Measurements from ENCODE around the gene KRTAP9-9.
"Not testable (repeated sequence)": the region's sequence is repeated elsewhere in the genome, so short reads cannot be mapped to it uniquely, and the experiment has no call there.

KRTAP9-9 gene

DNA sequence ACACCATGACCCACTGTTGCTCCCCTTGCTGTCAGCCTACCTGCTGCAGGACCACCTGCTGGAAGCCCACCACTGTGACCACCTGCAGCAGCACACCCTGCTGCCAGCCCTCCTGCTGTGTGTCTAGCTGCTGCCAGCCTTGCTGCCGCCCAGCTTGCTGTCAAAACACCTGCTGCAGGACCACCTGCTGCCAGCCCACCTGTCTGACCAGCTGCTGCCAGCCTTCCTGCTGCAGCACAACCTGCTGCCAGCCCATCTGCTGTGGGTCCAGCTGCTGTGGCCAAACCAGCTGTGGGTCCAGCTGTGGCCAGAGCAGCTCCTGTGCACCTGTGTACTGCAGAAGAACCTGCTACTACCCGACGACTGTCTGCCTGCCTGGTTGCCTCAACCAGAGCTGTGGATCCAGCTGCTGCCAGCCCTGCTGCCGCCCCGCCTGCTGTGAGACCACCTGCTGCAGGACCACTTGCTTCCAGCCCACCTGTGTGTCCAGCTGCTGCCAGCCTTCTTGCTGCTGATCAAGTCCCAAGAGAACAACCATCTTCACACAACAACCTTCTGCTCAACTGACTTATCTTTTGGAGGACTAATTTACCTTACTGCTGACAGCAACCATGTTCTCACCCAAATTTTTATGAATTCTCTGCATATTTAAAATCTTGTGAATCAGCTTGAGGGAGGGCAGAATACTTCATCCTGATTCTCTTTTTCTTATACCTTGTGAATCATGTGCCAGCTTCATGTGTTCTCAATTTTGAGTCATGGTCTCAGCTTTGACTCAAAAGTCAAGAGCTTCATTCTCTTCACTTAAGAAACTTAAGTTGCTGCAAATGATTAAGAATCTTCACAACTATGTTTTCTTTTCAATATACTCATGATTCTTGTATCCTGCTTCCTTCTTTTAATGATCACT lies at the start of gene KRTAP9-9:
Gene KRTAP9-9 (plus strand): TSS at position 4 of the 910 bp plus-strand sequence.
- DNase-seq (ENCODE audit: extremely low read depth in 1 of 2, low read depth in 1 of 2), result not testable (repeated sequence)

DNA sequence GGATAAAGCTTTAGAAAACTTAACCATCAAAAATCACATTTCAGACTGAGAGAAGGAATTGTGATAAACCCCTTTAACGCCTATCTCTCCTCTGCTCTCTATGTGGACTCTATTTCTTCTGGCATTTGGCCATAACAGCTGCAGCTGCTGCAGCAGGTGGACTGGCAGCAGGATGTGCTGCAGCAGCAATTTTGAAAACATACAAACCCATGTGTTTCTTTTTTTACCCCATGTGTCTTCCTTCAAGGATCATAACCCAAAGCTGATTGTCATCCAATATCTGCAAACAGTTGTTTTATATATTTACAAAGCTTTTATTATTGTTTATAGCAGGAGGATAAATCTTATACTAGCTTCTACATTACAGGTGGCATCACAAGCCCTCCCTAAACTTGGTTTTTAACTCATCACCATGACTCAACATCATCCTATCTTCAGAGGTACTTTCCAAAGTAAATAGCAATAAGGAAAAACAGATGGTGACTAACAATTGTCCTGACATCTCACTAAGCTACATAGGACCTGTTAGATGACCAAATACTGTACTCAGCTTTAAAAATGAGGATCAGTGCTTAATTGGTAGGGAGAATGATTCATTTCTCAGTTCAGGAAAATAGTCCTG lies 43.2 kb upstream of the KRTAP9-9 start:
- no peak for DNase-seq (ENCODE audit: extremely low read depth in 1 of 2, low read depth in 1 of 2)

DNA sequence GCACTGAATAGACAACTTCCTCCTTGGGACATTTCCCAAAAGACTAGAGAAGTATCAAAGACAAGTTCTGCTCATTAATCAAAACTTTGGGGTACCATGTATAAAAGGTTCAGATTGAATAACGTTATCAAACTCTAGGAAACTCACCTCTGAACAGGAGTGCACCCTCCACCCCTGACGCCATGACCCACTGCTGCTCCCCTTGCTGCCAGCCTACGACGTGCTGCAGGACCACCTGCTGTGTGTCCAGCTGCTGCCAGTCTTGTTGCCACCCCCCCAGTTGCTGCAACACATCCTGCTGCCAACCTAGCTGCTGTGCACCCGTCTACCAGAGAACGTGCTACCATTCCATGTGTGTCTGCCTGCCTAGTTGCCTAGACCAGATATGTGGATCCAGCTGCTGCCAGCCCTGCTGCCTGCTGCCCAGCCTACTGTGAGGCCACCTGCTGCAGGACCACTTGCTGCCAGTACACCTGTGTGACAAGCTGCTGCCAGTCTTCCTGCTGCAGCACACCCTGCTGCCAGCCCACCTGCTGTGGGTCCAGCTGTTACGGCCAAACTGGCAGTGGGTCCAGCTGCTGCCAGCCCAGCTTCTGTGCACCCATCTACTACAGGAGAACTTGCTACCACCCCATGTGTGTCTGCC lies 42.5 kb upstream of the KRTAP9-9 start:
- no peak for DNase-seq (ENCODE audit: extremely low read depth in 1 of 2, low read depth in 1 of 2)

DNA sequence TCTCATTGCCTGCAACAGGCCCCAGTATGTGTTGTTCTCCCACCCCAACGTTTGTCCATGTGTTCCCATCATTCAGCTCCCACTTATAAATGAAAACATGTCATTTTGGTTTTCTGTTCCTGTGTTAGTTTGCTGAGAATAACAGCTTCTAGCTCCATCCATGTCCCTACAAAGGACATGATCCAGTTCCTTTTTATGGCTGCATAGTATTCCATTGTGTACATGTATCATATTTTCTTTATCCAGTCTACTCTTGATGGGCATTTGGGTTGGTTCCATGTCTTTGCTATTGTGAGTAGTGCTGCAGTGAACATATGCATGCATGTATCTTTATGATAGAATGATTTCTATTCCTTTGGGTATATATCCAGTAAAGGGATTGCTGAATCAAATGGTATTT lies 39.5 kb upstream of the KRTAP9-9 start:
- DNase-seq (ENCODE audit: extremely low read depth in 1 of 2, low read depth in 1 of 2), result no peak

DNA sequence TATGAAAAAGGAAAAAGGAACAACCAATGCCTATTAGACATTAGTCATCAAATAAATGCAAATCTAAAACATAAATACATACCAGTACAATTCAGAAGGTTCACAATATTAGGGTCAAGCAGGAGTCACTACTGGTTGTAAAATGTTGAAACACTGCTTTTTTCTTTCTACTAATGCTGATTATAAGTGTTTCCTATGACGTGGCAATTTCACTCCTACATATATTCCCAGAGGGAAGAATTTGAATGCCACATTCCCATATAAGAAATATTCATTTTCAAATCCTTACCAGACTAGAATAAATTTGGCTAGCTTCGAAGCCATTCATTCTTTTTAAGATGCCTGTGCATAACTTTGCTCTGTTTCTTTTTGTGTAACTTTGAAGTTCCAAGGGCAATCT lies 31.4 kb upstream of the KRTAP9-9 start:
- no peak for DNase-seq (ENCODE audit: extremely low read depth in 1 of 2, low read depth in 1 of 2)

DNA sequence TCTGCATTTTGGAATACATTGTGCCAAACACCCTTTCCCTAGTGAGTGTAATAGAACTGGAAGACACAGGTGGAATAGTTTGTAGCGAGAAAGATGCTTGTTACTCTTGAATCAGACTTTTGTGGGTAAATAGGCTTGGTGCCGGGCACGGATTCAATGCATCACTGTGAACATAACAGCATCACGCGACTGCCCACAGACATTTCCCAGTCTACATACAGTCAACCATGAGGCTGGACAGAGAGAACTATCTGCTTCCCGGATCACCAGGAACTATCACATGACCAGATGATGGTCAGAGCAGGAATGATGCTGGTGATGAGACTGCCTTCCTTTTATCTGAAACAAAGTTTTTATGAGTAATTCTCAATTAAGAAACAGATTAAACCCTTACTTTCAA lies 29.1 kb upstream of the KRTAP9-9 start:
- no peak for DNase-seq (ENCODE audit: extremely low read depth in 1 of 2, low read depth in 1 of 2)

DNA sequence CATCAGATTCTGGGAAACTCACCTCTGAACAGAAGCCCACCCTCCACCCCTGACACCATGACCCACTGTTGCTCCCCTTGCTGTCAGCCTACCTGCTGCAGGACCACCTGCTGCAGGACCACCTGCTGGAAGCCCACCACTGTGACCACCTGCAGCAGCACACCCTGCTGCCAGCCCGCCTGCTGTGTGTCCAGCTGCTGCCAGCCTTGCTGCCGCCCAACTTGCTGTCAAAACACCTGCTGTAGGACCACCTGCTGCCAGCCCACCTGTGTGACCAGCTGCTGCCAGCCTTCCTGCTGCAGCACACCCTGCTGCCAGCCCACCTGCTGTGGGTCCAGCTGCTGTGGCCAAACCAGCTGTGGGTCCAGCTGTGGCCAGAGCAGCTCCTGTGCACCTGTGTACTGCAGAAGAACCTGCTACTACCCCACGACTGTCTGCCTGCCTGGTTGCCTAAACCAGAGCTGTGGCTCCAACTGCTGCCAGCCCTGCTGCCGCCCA lies 28.5 kb upstream of the KRTAP9-9 start, which contains the start of gene KRTAP9-2:
Gene KRTAP9-2 (plus strand): TSS at position 51 of the 498 bp plus-strand sequence. CDS start 7 bp downstream, at position 58.
- not testable (repeated sequence) for DNase-seq (ENCODE audit: extremely low read depth in 1 of 2, low read depth in 1 of 2)

DNA sequence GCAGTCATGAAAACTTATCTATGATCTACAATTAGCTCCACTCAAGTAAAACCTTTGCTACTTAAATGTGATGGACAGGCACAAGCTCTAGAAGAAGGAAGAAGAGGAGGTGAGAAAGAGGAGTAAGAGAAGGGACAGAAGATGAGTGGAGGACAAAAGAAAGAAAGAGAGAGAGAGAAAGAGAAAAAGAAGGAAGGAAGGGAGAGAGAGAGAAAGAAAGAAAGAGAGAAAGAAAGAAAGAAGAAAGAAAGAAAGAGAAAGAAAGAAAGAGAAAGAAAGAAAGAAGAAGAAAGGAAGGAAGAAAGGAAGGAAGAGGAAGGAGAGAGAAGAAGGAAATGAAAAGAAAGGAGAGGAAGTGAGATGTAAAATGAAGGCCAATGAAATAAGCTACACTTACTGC lies 25.1 kb upstream of the KRTAP9-9 start:
- DNase-seq (ENCODE audit: extremely low read depth in 1 of 2, low read depth in 1 of 2), result no peak

DNA sequence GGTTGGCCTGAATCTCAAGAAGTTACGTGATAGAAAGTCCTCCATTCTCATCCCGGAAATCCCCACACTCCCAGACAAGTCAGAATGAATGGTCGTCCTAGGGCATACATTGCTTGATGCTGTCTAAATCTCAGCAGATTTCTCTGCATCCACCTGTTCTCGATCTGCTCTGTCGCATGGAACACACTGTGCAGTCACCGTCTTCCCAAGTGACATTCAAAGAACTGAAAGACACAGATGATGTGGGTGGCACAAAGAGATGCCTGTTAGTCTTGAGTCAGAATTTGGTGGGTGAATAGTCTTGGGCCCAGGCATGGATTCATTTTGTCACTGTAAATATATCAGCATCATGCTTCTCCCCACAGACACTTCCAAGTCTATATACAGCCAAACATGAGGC lies 23.5 kb upstream of the KRTAP9-9 start:
- DNase-seq (ENCODE audit: extremely low read depth in 1 of 2, low read depth in 1 of 2), result no peak

DNA sequence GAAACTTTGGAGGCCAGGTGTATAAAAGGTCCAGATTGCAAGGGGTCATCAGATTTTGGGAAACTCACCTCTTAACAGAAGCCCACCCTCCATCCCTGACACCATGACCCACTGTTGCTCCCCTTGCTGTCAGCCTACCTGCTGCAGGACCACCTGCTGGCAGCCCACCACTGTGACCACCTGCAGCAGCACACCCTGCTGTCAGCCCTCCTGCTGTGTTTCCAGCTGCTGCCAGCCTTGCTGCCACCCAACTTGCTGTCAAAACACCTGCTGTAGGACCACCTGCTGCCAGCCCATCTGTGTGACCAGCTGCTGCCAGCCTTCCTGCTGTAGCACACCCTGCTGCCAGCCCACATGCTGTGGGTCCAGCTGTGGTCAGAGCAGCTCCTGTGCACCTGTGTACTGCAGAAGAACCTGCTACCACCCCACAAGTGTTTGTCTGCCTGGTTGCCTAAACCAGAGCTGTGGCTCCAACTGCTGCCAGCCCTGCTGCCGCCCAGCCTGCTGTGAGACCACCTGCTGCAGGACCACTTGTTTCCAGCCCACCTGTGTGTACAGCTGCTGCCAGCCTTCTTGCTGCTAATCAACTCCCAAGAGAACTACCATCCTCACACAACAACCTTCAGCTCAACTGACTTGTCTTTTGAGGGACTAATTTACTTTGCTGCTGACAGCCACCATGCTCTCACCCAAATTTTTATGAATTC lies 22.6 kb upstream of the KRTAP9-9 start, which contains the start of gene KRTAP9-3:
Gene KRTAP9-3 (plus strand): TSS at position 51 of the 707 bp plus-strand sequence. CDS start 53 bp downstream, at position 104.
- DNase-seq (ENCODE audit: extremely low read depth in 1 of 2, low read depth in 1 of 2), result not testable (repeated sequence)

DNA sequence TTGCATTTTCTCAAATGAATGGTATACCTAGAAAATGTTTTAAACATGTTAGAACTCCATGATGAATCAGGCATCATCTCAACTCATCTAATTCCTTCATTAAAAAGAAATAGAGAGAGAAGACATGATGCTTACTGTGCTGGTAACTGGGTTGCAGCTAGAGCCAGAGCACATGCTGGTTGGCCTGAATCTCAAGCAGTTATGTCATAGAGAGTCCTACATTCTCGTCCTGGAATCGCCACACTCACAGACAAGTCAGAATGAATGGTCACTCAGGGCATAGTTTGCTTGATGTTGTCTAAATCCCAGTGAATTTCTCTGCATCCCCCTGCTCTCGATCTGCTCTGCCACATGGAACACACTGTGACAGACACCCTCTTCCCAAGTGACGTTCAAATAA lies 18.1 kb upstream of the KRTAP9-9 start:
- DNase-seq (ENCODE audit: extremely low read depth in 1 of 2, low read depth in 1 of 2), result not testable (repeated sequence)

DNA sequence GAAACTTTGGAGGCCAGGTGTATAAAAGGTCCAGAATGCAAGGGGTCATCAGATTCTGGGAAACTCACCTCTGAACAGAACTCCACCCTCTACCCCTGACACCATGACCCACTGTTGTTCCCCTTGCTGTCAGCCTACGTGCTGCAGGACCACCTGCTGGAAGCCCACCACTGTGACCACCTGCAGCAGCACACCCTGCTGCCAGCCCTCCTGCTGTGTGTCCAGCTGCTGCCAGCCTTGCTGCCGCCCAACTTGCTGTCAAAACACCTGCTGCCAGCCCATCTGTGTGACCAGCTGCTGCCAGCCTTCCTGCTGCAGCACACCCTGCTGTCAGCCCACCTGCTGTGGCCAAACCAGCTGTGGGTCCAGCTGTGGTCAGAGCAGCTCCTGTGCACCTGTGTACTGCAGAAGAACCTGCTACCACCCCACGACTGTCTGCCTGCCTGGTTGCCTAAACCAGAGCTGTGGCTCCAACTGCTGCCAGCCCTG lies 17.2 kb upstream of the KRTAP9-9 start, which contains the start of gene KRTAP9-8:
Gene KRTAP9-8 (plus strand): TSS at position 51 of the 489 bp plus-strand sequence. CDS start 53 bp downstream, at position 104.
- DNase-seq (ENCODE audit: extremely low read depth in 1 of 2, low read depth in 1 of 2), result not testable (repeated sequence)

DNA sequence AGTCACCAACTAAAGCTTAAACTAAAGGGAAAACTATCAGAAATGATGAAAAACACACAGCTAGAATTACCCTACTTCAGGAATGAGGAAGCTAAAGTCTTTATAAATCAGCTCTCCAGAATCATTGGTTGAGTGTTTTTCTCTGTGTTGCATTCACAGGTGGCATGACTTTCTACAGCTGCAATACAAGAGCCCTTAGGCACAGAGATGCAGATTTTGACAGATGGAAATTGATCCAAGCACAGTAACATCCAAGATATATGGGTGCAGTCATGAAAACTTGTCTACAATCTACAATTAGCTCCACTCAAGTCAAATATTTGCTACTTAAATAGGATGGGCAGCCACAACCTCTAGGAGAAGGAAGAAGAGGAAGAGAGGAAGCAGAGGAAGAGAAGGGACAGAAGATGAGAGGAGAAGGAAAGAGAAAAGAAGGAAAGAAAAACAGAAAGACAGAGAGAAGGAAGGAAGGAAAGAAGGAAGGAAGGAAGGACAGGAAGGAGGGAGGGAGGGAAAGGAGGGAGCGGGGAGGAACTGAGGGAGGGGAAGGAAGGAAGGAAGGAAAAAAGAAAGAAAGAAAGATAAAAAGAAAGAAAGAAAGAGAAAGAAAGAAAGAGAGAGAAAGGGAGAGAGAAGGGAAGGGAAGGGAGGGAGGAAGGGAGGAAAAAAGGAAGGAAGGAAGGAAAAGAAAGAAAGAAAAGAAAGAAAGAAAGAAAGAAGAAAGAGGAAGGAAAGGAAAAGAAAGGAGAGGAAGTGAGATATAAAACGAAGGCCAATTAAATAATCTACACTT lies 8.0 kb upstream of the KRTAP9-9 start:
- DNase-seq (ENCODE audit: extremely low read depth in 1 of 2, low read depth in 1 of 2), result not testable (repeated sequence)

DNA sequence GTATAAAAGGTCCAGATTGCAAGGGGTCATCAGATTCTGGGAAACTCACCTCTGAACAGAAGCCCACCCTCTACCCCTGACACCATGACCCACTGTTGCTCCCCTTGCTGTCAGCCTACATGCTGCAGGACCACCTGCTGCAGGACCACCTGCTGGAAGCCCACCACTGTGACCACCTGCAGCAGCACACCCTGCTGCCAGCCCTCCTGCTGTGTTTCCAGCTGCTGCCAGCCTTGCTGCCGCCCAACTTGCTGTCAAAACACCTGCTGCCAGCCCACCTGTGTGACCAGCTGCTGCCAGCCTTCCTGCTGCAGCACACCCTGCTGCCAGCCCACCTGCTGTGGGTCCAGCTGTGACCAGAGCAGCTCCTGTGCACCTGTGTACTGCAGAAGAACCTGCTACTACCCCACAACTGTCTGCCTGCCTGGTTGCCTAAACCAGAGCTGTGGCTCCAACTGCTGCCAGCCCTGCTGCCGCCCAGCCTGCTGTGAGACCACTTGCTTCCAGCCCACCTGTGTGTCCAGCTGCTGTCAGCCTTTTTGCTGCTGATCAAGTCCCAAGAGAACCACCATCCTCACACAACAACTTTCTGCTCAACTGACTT lies 5.4 kb upstream of the KRTAP9-9 start, which contains the start of gene KRTAP9-4:
Gene KRTAP9-4 (plus strand): TSS at position 51 of the 604 bp plus-strand sequence. CDS start 34 bp downstream, at position 85.
- not testable (repeated sequence) for DNase-seq (ENCODE audit: extremely low read depth in 1 of 2, low read depth in 1 of 2)

DNA sequence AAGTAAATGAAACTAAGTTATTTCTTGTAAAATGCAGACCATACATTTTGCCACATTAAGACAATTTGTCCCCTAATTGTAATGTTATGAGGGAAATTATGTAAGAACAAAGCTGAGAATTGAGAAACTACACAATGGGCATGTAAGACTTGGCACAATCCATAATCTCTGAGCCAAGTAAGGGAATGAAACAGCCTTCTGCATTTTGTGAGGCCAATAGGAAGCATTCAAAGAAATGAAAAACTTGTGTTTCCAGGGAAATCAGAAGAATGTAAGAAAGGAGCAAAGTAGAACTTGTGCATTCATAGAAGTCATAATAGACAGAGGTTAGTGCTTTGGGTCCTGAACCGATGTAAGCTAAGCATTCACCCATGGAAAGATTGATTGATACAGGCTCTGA lies 3.9 kb upstream of the KRTAP9-9 start:
- no peak for DNase-seq (ENCODE audit: extremely low read depth in 1 of 2, low read depth in 1 of 2)

DNA sequence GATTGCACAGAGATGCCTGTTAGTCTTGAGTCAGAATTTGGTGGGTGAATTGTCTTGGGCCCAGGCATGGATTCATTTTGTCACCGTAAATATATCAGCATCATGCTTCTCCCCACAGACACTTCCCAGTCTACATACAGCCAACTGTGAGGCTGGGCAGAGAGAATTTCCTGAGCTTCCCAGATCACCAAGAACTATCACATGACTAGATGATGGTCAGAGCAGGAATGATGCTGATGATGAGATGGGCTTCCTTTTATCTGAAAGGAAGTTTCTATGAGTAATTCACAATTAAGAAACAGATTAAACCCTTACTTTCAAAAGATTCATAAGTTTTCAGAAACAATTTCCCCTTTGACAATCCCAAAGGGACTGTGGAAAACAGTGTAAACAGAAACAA lies 323 bp upstream of the KRTAP9-9 start:
- DNase-seq (ENCODE audit: extremely low read depth in 1 of 2, low read depth in 1 of 2), result no peak

DNA sequence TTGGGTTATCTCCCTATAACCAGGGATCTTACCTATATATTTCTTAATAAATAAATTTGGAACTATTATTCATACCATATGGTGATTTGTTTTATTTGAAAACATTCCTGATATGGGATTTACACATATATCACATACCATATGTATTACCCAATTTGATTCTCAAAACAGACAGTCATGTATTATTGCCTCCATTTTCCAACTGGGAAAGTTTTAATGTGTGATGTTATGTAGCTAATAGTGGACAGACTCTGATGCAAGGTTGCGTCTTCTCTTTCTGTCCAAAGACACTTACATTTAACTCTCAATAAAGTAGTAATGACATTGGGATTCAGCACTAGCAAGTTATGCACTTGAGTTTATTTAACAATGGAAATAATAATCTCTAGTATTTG lies 1.1 kb downstream of the KRTAP9-9 start:
- DNase-seq (ENCODE audit: extremely low read depth in 1 of 2, low read depth in 1 of 2), result no peak

DNA sequence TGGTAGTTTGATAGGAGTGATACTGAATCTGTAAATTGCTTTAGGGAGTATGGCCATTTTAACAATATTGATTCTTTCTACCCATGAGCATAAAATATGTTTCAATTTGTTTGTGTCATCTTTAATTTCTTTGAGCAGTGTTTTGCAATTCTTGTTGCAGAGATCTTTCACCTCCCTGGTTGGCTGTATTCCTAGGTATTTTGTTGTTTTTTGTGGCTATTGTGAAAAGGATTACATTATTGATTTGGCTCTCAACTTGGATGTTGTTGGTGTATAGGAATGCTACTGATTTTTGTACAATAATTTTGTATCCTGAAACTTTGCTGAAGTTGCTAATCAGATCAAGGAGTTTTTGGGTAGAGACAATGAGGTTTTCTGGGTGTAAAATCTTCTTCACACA lies 3.2 kb downstream of the KRTAP9-9 start:
- DNase-seq (ENCODE audit: extremely low read depth in 1 of 2, low read depth in 1 of 2), result no peak

DNA sequence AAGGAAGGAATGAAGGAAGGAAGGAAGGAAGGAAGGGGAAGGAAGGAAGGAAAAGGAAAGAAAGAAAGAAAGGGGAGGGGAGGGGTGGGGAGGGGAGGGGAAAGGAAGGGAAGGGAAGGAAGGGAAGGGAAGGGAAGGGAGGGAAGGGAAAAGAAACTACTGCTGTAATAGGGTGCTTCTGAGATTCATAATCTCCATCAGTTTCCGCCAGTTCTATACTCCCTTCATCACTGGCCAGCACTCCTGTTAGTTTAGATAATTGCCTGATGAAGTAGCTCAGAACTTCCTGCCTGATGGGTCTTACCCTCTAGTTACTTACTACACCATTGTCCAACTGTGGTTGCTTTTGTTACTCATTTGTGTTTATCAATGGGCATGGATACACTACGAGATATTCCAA lies 8.0 kb downstream of the KRTAP9-9 start:
- no peak for DNase-seq (ENCODE audit: extremely low read depth in 1 of 2, low read depth in 1 of 2)

Data from stimulated activated CD8-positive, alpha-beta memory T cell treated with anti-CD3 and anti-CD28 coated beads, Interleukin-7, amount 100 ng/mL, for 48 hours (primary cell).